HG02884 (cell line): Measurements from ENCODE around the gene MAPRE3.

ENCODE experiments used
- ATAC-seq: cut with Tn5 transposase; IDR thresholded peaks from one replicate; pipeline ENCODE4 v1.9.1; 2021; ENCODE audit warnings: mild to moderate bottlenecking, moderate library complexity; ENCODE audit not compliant: unreplicated experiment

MAPRE3 gene

DNA sequence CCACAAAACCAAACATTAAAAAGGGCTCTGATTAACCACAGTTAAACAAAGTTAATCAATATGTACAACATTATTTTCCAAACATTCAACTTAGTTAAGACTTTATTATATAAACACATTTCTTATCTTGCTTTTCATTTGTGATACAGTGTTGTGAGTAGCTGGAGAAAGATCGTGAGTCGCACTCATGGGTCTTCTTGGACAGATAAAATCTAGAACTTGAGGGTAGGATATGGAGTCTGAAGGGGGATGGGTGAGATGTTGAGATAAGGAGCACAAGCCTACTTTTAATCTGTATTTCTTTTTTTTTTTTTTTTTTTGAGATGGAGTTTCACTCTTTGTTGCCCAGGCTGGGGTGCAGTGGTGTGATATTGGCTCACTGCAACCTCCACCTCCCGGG, 39.7 kb downstream of the MAPRE3 start:
- ATAC-seq, result no peak

DNA sequence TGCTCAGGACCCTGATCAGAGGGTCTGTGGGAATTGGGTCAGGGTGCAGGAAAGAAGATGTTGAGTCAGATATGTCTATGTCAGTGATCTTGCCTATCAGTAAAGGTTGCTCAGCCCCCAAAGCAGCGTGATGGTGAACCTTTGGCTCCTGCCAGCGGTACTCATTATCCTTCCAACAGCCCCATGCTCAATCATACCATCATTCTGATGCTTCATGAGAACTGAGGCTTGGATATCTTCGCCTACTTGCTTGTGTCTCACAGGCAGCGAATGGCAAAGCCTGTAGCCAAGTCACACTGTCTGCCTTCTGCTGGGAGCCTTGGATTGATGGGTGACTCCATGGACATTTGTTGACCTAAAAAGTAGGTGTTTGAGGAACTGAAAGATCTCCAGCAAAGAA, 43.3 kb downstream of the MAPRE3 start:
- ATAC-seq, result no peak

DNA sequence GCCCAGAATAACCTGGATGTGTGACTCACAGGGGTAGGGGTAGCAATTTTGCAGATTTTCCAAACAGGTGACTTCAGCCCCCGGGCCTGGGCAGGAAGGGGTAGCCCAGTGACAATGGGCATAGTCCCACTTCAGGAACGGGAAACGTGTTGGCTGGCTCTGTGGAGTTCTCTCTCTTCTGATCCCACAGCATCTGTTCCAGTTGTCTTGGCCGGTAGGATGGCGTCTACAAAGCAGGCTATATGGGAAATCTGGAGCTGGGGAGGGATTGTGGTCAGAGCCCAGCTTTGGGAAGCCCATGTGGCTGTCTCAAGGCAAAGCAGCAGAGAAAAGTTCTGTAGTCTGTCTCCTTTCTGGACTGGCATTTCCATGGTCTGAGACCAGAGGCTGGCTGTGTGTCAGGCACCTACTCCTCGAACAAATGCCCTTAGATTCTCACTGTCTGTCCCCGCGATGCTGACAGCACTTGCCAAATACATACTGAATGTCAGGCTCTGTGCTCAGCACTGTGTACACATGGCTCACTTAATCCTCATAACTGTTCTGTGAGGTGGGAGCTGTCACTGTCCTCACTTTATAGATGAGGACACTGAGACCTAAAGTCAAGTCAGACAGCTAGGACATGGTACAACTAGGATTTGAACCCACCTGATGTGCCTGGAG, 44.5 kb downstream of the MAPRE3 start:
- no peak for ATAC-seq

DNA sequence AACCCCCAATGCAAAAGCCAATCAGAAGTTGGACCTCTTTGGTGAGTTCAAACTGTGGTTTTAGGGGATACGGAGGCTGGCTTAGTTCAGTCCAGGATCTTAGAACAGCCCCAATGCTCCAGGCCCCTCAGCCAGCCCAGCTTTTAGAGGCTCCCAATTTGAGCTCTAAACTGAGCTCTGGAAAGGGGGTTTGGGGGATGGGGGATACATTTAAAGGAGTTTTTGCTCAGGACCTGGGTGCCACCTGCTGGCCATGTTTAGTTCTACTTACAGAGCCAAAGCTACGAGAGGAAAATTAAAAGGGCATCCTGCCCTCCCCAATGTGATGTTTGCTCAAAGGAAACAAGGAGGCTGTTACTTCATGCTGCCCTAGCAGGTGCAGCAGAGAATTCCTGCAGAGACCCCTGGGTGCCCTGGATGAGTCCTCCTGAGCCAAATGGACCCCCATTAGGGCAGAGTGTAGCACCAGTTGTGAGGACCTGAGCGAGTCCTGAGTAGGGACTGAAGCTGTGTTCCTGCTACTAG, 46.4 kb downstream of the MAPRE3 start:
- ATAC-seq, result no peak

DNA sequence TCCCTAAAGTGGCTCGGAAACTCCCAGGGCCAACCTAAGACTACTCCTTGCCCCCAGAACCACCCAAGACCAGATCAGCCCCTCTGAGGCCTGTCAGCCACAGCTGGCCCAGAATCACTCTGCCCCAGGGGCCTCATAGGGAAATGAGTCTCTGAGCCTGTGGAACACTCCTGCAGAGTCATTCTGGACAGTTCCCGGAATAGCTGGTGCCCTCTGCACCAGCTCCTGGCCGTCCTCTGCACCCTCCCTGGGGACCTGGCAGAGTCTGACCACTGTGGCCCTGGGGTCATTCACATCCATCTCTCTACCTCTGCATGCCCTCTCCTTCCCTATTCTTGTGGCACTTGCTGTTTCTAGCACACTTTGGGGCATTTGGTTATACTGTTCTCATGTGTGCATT, 47.7 kb downstream of the MAPRE3 start:
- ATAC-seq, result no peak

DNA sequence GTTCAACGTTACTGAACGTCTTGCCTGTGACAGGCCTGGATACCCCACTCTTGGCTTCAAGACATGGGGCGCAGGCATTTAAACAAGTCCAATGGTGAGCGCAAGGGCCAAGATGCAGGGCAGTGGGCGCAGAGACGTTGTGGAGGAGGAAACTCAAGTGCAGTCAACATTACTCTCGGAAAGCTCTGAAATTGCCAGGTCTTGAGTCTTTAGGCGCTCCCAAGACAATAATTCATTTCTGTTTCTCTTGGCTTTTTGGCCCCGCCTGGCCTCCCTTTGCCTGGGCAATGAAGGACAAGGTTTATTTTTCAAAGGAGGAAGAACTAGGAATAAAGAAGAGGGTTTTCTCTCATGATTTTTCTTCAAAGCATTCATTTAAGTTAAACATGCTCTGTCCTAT, 49.0 kb downstream of the MAPRE3 start:
- ATAC-seq, result no peak

DNA sequence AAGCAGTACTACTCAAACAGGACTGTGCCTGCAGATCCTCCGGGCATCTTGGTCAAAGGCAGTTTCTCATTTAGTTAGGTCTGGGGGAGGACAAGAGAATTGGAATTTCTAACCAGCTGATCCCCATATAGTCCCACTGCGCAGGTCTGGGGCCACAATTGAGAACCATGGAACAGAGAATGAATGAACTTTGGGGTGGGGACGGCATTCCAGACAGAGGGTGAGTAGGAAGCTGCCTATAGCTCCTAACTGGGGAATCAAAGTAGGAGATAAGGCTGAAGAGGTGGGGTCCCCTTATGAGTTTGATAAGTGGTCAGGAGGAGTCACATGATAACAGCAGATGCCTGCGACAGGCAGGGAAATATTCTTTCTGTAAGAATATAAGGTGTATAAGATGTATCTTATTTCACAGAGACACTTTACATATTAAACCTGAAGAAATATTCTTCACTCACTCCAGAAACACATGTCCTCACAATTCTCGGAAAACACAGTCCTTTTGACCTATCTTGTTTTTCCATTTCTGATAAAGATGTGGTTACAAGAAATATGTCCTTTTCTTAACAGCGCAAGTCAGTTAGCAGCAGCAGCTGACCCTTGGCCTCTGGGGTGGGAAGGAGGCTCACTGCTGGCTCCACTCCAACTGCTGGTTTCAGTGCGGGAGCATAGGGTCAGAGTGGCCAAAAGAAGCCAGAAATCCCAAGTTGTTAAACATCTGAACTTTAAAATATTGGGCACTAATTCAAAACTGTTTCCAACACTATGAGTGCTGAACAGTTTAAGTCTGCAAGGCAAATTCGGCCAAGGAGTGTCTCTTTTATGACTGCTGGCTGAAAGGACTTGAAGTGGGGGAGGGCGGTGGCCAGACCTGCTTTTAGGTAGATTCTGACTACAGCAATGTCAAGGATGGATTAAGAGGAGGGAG, 49.8 kb downstream of the MAPRE3 start:
- no peak for ATAC-seq

DNA sequence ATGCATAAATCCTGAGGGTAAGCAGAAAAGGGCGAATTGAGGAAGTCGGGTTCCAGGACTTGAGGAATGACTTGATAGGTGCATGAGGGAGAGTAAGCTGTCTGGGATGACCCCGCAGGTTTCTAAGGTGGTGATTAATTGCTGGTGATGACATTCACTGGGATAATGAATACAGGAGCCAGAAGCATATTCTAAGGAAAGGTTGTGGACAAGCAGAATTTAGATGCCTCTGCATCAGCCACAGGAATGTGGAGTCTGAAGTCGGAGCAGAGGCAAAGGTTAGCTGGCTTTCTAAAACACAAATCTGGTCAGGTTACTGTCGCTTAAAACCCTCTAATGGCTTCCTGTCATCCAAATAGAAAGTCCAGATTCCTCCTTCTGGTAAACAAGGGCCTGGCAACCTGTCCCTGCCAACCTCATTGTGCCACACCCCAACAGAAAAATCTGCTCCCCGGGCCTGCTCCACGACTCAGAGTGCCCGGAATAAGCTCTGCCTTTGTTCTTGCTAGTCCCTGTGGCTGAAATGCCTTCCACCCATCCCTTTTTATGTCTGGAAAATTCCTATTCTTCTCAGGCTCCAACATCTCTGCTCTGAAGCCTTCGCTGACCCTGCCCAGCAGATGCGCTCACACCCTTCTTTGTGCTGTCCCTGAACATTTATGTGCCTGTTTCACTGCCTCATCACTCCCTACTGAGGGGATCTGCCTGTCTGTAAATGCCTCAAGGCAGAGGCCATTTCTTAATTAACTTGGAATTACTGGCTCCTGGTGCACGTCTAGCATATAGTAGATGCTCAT, 51.0 kb downstream of the MAPRE3 start:
- ATAC-seq, result no peak

DNA sequence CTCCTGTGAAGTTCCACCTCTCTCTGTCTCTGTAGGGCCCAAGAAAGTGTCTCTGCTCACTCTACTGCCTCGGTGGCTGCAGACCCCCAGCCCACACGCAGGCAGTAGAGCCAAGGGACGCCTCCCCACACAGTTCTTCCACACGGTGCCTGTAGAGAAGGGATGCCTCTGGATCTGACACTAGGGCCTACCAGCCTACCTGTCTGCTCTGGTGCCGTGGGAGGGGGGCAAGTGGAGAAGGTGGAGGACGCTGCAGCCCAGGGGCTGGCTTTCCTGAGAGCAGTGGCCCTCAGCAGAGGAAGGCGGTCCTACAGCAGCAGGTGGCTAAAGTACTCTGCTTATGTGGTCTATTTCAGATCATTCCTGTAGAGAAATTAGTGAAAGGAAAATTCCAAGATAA, 53.3 kb downstream of the MAPRE3 start:
- no peak for ATAC-seq

DNA sequence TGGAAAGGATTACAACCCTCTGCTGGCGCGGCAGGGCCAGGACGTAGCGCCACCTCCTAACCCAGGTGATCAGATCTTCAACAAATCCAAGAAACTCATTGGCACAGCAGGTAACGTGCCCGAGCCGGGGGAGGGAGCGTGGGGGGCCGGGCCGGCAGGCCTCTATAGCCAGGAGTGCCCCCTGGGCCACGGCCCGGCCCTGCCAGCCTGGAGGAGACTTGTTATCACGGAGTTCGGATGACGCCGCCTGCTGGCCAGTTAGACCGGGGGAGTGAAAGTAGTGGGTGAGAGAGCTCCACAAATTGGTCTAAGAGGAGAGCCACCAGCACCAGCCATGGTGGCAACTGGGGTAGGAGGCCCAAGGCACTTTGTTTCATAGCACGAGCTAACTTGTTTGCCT, 53.8 kb downstream of the MAPRE3 start:
- ATAC-seq, result no peak

DNA sequence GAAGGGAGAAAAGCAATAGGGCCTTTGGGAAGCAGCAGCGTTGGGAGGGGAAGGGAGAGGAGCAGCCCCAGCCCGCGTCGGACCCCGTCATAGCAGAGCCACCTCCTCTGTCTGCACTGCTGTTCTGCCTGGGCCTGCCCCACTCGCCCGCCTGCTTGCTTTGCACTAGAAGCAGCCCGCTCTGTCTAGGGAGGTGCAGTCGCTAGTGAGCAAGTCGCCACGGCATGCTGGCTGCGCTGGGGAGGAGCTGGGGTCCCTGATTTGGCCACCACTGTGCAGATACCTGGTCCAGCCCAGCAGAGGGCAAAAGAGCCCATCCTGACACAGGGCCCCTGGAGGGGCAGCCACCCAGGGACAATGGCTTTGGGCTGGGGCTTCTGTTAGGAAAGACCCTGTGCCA, 54.4 kb downstream of the MAPRE3 start:
- no peak for ATAC-seq

DNA sequence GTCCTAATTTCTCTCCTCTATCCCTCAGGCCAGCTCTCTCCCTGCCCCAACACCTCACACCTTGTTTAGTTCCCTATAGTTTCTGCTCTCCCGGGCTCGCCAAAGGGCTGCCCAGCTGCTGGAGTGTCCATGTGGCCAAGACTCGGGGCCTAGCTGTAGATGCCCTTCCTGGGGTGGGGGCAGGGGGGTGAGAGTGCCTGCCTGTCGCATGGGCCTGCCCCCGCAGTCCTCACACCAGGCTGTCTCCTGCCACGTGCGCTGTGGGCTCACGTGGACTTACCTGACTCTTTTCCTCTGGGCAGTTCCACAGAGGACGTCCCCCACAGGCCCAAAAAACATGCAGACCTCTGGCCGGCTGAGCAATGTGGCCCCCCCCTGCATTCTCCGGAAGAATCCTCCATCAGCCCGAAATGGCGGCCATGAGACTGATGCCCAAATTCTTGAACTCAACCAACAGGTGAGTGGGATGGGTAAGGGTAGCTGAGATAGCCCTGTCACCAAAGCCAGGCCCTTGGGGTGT, 54.9 kb downstream of the MAPRE3 start:
- ATAC-seq, result no peak

DNA sequence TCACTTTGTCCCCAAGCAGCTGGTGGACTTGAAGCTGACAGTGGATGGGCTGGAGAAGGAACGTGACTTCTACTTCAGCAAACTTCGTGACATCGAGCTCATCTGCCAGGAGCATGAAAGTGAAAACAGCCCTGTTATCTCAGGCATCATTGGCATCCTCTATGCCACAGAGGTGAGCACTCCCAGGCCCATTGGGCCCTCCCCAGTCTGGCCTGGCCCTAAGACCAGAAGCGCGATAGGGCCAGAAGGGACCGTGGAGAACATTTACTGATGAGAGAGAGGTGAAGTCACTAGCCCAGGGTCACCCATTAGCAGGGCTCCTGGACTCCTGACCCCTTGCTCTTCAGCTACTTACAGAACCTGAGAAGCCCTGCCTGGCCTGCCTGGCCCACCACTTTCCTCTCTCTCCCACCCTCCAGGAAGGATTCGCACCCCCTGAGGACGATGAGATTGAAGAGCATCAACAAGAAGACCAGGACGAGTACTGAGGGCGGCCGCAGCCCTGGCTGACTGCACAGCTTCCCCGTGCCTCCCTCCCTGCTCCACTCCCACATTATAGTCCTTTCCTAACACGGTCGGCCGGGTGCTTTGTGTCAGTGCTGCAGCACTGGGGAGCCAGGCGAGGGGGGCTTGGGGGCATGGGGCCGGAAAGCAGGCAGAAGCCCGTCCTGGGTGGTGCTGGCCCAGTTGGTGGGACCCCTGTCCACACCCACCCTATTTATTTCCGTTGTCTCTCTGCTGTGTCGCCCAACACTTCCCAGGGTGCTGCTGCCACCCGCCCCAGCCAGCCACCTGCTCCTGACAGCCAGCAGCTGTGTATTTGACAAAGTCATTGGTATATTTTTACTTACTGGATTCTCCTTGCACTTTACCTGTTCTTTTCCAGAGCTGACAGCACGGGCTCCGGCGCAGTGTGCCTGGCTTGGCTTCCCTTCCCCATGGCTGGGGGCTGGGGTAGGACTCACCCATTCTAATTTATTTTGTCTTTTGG, 55.7 kb downstream of the MAPRE3 start:
- ATAC-seq, result no peak

DNA sequence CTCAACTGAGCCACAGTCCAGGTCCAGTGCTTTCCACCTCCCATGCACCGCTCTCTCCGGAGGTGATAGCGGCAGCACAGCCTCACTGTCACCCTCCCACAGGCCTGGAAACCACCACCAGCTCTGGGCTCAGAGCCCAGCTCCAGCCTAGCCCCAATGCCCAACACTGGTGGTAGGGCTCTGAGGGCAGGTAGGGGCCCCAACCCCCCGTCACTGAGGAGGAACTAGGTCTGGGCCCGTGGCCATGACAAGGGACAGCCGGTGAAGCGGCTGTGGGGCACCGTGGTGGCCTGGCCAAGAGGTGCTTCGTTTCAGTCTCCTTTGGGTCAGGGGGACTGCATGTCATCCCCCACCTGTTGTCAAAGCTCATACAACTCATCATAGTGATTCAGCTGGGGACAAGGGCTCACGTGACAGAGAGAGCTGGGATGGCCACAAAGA, 56.8 kb downstream of the MAPRE3 start:
- no peak for ATAC-seq

DNA sequence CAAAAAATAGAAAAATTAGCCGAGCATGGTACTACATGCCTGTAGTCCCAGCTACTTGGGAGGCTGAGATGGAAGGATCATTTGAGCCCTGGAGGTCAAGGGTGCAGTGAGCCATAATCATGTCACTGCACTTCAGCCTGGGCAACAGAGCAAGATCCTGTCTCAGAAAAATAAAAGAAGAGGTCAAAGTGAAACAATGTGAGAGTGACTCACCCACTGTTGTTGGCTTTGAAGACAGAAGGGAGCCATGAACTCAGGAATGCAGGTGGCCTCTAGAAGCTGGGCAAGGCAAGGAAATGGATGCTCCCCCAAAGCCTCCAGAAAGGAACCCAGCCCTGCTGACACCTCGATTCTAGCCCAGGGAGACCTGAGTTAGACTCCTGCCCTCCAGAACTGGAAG, 58.6 kb downstream of the MAPRE3 start:
- no peak for ATAC-seq

DNA sequence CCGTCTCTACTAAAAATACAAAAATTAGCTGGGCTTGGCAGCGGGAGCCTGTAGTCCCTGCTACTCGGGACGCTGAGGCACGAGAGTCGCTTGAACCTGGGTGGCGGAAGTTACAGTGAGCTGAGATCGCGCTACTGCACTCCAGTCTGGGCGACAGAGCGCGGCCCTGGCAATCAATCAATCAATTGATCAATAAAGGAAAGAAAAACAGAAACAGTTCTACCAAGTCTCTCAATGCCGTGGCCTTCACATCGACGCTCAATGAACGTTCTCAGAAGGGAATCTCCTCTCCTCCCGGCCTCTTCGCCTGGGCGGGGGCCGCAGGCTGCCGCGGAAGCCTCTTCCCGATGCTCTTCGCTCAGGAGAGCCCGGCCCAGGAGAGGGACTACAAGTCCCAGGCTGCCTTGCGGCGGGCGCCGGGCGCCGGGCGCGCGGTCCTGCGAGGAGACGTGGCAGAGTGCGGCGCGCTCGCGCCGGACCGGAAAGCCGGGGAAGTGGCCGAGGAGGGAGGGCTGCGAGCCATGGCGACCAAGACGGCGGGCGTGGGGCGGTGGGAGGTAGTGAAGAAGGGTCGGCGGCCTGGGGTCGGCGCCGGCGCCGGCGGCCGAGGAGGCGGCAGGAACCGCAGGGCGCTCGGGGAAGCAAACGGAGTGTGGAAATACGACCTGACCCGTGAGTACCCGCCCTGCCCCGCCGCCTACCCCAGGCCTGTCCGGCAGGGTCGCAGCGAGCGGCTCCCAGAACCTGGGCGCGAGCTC, 62.2 kb downstream of the MAPRE3 start, which contains the start of gene TMEM214:
TMEM214 (plus strand) TSS at position 471 of the 758 bp plus-strand sequence; CDS start at position 522, 51 bp downstream.
- peak; percentile 95 for ATAC-seq

DNA sequence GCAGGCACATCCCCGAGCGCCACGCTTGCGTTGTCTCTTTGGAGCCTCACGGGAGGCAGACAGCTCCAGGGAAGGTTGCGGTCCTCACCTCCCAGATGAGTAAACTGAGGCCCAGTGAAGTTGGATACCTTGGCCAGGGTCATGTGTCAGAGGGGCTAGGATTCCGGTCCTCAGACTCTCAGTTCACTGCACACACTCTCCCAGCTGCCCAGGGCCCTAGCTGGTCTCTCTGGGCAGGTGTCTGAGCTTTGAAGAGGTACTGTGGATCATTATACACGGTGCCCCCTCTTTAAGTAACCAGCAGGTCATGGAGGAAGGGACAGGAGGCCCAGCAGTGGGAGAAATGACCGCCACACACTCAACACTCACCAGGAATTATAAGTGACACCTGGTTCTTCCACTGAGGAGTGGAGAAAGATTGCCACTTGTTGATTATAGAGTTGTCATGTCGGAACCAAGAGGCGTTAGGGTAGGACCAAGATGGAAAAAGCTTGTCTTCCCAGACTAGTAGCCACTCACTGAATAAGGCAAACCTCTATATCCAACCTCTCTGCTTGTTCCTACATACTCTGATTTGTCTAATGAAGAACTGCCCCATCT, 62.9 kb downstream of the MAPRE3 start:
- no peak for ATAC-seq

DNA sequence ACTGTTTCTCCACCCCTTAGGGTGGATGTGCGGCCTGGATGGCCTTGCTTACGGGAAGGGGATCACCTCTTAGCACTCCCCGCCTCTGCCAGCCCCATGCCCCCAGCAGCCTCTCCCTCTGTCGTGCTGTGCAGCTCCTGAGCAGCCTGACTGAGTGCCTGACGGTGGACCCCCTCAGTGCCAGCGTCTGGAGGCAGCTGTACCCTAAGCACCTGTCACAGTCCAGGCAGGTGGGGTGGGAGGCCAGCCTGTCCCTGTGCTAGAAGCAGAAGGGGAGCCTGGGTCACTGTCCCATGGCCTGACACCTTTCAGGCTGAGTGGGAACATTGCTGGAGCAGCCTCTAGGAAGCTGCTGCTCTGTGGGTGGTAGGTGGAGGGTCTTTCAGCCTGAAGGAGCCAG, 67.6 kb downstream of the MAPRE3 start:
- ATAC-seq, result no peak
